HG02571 (cell line): ENCODE measurements around the gene IRF8.
"Not testable (repeated sequence)": the region's sequence is repeated elsewhere in the genome, so short reads cannot be mapped to it uniquely, and the experiment has no call there.

Source experiments
- ATAC-seq: cut with Tn5 transposase; IDR thresholded peaks from one replicate; pipeline ENCODE4 v1.9.1; 2021; ENCODE audit warnings: mild to moderate bottlenecking, moderate library complexity; ENCODE audit not compliant: unreplicated experiment

The IRF8 gene, protein sequence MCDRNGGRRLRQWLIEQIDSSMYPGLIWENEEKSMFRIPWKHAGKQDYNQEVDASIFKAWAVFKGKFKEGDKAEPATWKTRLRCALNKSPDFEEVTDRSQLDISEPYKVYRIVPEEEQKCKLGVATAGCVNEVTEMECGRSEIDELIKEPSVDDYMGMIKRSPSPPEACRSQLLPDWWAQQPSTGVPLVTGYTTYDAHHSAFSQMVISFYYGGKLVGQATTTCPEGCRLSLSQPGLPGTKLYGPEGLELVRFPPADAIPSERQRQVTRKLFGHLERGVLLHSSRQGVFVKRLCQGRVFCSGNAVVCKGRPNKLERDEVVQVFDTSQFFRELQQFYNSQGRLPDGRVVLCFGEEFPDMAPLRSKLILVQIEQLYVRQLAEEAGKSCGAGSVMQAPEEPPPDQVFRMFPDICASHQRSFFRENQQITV

DNA sequence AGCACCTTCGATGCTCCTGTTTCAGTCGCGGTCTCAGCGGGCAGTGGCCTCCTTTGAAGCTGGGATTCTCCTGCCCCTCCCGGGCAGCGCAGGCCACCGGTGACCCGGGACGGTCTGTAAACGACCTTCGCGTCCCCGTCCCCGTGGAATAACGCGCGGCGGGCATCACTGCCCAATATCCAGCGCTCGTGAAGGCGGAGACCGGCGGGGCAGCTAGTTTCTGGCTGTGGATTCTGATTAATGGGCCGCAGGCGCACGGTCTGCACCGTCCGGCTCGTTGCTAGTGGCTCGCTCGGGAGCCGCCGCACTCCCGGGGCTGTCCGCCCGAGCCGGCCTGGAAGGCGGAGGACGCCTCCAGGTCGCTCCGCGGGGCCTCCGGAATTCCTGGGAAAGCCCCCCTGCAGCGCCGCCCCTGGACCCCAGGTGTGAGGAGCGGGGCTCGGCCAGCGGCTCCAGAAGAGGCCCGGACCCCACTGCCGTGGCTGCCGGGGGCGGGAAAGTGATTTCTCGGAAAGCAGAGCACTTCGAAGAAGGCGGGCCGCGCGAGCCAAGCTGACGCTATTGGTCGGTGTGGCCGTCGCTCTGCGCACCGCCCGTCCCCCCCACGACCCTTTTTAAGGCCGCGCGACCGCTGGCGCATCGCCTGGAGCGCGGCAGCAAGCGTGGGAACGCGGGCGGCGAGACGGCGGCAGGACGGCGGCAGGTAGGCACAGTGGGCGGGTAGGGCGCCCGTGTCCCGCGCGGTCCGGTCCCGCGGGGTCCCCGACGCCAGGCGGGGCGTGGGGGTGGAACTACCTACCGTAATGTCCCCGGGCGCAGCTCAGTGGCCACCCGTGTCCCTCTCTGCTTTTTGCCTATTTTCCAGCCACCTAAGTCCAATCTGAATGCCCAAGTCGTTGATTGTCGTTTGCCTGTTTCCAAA lies at the start of gene IRF8:
Gene IRF8 (plus strand): TSS at position 642 of the 922 bp plus-strand sequence. CDS start 3,854 bp downstream, outside the sequence.
- peak; percentile 37 for ATAC-seq

DNA sequence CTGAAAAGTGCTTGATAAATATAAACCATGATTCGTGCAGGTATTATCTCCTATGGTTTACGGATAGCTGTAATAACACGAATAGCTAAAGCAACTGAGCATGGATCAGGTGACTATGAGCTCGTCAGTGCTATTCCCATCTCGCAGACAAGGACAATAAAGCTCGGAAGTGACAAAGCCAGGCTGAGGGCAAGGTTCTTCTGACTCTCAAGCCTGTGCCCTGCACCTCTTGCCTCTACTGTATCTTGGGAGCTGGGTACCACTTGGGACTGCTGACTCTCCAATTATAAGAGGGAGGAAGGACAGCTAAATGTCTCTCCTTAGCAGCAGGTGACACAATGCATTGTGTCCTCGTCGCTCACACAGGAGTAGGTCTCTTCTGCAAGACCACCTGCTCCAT lies 49.6 kb upstream of the IRF8 start:
- no peak for ATAC-seq

DNA sequence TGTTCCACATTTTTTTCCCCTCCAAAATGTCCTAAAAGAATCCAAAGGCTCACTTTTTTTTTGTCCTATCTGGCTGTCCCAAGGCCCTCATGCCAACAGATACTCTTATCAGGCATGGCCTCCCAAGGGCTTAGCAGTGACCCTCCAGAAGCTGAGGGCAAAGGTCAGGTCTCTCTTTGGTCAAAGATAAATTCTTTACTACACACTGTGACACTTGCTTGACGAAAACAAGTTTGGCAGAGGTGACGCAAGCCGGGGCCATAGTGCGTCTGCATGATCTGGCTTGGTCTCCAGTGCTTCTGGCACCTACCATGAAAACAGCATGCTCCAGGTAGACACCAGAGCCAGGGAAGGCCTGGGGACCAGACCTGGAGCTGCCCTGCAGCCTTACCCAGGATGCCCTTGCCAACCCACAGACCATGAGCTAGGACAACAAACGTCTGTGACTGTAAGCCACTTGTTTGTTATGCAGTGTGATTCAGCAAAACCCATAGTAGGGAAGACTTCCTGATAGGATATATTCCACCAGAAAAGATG lies 48.5 kb upstream of the IRF8 start:
- no peak for ATAC-seq

DNA sequence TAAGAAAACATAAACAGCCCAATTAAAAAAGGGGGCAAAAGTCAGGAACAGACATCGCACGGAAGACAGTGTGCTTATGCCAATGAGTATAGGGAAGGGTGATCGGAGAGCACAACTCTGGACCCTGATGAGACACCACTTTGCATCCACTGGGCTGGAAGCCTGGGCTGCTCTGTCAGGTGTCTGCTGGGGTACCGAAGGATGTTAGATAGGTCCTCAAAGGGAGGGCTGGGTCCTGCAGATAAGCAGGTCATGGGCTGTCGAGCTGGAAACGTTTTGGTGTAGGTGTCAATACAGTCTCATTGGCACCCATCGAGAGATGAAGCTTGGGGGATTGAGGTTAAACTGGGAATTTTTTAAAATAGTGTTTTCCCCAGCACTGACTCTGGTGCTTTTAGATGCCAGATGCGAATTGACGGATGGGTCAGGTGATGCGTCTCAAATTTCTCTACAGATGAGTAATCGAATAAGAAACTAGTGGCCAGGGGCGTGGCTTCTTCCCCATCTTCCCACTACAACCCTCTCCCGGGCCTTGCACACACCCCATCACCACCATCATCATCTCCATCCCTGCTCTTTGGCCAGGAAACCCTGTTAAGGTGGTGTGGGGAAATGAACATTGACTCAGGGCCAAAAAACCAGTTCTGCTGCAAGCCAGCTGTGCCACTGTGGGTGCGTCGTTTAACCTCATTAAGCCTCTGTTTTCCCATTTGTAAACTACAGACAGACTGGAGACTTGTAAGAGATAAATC lies 47.8 kb upstream of the IRF8 start:
- no peak for ATAC-seq

DNA sequence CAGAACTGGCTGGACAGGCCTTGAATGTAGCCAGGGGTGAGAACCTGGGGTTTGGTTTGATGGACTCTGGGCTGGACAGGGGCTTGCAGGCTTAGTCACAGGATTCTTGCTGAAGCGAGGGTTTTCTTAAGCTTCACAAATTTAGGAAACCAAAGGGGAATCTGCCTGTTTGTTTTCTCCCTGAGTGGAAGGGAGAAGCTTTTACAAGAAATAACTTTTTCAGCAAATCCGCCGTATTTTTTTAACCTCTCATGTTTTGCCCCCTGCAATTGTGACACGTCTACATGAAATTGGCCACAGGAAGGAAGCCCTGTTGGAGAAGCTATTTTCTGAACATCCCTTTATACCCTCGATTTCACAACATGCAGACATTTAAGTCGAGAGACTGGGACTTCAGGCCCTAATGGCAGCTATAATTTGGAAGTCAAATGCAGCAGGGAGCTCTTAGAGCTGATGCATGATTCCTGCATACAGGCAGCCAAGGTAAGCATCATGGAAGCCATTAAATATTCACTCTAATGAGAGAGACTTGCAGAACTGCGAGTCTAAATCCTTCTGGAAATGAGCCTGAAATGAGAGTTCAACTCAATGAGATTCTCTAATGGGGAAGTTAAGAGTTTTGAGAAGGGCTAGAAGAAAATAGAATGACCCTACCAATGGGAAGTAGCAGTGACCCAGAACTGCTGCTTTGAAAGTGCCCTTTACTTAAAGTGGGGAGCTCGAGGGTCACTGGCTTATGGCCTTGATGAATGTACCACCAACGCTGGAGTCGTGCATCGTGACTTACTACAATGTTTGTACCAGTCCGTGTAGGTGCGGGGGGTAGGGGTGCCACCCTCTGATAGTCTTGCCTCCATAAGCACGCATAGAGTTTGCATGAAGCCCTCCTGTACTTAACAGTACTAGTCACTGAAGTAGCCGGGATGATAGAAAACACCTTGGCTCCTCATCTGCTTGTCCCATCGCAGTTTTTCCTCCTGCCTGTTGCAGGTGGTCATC lies 45.1 kb upstream of the IRF8 start:
- no peak for ATAC-seq

DNA sequence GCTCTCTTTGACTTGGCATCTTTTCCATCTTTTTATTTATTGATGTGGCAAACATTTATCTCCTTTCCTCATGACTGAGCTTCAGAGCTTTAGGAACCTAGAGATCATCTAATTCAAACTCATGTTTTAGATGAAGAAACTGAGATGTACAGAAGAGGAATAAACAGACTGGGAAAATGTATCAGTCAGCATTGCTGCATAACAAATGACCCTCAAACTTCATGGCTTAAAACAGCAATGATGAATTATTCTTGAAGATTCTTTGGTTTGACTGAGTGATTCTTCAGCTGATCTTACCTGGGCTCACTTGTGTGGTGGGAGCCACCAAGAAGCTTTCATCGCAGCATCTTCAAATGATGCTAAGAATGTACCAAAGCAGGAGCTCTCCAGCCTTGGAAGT lies 44.0 kb upstream of the IRF8 start:
- no peak for ATAC-seq

DNA sequence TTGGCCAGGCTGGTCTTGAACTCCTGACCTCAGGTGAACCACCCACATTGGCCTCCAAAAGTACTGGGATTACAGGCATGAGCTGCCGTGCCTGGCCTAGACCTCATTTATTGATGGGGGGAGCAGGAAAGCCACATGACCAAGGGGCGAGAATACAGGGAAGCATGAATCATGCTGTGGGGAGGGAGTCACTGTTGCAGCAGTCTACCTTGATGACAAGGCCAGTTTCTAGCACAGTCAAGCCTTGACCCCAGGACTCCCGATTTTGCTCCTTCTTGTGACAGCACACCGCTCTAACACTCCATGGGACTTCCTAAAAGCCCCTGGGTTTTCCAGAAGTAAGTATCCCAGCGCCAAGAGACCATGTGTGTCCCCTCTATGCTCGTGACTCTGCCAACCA lies 42.9 kb upstream of the IRF8 start:
- ATAC-seq: no peak

DNA sequence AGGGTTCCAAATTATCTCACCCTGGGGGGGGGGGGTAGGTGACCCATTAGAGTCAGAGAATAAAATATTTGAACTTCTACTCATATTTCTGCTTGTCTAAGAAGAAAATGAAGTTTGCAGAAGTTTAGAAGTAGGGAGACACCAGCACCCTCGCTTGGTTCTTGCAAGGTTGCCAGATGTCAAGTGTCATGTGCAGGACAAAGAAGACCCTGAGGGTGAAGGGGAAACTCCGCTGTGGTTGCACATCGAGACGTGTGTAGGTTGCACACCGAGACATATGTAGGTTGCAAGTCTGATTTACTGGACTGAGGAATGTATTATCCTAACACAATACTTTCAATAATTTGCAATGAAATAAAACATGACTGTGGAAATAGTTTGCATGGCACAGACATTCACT lies 42.4 kb upstream of the IRF8 start:
- no peak for ATAC-seq

DNA sequence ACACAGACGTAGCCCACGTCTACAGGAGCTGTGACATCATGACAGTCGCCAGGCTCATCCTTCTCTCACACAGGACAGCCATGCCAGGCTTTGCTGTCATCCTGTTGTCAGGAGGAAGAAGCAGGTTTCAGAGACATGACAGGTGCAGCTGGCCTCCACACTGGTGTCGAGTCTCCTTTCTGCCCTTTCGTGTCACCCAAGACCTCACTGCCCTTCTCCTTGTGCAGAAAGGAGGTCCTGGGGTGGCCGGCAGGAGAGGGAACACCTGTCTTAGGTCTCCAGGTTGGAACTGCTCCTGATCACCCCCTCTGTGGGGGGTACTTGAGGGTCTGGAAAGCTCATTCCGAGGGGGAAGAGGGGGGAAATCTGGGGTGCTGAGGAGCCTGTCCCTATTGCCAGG lies 41.6 kb upstream of the IRF8 start:
- ATAC-seq: no peak

DNA sequence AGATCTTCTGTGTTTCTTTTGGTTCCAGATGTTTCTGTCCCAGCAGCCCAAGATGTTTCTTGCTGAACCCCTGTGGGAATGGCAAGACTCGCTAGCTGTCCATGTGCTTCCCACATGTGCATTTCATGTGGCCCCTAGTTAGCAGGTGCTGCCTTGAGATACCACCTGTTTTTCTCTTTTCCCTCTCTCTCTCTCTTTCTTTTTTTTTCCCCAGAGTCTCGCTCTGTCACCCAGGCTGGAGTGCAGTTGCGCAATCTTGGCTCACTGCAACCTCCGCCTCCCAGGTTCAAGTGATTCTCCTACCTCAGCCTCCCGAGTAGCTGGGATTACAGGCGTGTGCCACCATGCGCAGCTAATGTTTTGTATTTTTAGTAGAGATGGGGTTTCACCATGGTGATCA lies 40.4 kb upstream of the IRF8 start:
- not testable (repeated sequence) for ATAC-seq

DNA sequence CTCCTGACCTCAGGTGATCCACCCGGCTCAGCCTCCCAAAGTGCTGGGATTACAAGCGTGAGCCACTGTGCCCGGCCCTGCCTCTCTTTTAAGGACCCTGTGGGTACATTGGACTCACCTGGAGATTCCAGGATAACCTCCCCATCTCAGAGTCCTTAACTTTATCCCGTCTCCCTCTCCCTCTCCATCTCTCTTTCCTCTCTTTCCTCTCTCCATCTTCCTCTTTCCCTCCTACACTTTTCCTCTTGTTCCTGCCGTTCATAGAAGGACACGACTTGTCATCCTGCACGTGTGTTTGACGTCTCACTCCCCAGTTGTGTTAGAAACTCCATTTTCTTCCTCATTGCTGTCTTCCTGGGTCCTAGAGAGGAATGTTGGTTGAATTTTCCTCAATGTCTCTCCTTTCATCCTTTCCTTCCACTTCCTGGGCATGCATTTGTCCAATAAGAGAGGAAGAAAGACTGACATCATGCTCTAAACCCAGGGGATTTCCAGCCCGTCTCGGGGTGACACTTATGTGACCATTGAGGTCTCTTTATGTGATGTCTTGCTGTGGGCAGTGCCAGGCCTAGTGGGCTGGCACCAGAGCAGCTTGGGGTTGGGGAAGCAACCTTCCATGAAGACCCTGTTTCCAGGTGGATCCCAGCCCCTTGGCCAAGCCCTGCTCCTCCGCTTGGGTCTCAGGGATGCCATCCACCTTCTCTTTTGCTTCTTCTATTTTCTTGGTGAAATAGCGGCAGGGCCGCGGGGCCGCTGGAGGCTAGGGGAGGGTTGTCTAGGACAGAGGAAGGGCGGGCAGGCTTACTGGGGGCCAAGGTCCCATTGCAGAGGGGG lies 39.8 kb upstream of the IRF8 start:
- ATAC-seq: no peak

DNA sequence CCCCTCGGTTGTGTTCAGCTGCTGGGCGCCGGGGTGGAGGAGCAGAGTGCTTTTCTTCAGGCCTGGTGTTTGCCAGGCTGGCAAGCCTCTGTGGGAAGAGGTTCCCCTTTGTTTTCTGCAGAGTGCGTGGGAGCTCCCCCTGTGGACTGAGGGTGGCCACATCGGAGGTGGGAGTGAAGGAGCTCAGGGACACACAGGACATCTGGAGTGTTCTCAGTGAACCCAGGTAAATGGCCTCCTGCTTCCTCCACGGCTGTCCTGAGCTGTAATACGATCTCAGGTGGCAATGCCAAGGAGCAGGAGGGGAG lies 39.2 kb upstream of the IRF8 start:
- ATAC-seq: no peak

DNA sequence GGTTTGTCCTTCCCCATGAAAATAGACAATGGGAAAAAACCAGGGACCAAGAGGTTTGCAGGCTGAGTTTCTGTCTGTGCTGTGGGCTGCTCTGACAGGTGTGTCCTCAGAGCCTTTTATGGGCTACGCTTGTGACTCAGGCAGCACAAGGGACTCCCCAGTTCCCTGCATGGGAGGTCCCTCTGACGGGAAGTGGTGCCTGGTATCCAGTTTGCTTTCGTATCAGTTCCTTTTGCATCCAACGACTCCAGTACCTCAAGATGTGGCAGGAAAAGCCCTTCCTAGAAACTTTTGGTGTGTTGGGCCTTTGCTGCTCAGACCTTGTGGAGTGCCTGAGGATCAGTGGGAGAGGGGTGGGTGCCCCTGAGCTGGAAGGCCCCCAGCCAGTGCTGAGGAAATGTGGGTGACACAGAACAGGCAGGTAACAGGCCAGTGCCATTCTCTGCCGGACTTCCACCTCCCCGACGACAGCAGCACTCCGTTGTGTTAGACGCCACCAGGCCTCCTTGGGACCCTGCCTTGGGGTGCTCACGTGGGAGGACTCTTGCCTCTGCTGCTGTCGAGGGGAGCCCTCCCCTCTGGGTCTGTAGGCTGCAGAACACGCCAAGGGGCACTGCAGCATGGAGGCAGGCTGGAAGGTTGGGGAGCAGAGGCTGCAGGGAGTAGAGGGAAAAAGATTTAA lies 38.4 kb upstream of the IRF8 start:
- no peak for ATAC-seq

DNA sequence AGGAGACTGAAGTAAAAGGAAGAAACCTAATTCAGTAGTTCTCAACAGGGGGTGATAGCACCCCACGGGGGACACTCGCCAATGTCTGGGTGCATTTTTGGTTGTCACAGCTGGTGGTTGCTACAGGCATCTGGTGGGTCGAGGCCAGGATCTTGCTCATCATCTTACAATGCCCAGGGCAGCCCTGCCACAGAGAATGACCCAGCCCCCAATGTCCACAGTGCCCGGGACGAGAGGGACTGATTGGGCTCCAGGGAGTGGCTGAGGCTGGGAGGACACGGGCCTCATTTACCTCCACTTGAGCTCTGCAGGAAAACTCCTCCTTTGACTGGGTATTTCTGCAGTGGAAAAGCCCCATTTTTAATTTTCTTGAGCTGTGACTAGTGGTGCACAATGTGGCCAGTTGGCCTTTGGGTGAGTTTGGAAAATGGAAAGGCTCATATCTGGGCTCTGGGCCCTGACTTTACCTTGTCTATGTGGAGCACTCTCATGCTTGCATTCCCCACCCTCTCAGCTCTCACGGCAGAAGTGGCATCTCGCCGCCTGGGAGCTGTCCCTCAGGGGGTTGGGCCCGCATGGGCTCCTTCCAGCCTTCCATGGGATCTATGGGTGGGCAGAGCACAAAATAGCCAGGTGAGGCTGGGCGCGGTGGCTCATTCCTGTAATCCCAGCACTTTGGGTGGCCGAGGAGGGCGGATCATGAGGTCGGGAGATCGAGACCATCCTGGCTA lies 37.7 kb upstream of the IRF8 start:
- no peak for ATAC-seq

DNA sequence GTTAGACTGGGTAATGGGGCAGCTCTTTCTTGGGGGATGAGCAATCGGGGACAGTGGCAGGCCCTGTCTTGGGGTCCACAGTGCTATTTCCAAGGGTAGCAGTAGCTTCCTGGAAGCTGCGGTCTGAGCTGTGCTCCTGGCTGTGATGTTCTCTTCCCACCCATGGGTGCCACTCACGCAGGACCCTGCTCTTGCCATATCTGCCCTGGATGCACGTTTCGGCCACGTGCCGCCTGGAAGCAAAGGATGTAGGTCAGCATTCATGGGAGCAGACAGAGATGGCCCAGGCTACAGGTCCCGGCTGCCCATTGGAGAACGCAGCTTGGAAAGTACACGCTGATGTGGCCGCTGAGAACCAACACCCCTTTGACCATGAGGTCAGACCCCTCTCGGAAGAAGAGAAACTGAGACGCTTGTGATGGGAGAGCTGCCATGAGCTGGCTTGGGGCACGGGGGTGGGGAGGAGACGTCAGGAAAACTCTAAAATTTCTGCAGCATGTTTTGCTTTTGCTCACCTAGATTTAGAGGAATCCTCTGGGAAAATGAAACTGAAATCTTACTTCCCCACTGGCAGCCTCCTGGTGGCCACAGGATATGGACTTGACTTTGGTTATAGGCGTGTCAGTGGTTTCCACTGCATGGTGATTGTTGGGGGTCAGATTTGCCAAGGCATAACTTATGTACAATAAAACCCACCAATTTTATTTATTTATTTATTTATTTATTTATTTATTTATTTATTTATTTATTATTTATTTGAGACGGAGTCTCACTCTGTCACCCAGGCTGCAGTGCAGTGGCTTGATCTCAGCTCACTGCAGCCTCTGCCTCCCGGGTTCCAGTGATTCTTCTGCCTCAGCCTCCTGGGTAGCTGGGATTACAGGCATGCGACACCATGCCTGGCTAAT lies 36.2 kb upstream of the IRF8 start:
- ATAC-seq: no peak

DNA sequence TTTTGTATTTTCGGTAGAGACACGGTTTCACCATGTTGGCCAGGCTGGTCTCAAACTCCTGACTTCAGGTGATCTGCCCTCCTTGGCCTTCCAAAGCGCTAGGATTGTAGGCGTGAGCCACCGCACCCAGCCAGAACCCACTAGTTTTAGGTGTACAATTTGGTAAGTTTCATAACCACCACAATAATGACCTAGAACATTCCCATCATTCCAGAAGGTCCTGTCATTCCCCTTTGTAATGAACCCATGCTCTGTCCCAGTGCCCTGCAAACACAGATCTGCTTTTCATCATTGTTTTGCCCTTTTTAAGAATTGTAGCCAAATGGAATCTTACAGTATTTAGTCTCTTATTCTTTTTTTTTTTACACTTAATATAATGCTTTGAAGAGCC lies 35.6 kb upstream of the IRF8 start:
- no peak for ATAC-seq

DNA sequence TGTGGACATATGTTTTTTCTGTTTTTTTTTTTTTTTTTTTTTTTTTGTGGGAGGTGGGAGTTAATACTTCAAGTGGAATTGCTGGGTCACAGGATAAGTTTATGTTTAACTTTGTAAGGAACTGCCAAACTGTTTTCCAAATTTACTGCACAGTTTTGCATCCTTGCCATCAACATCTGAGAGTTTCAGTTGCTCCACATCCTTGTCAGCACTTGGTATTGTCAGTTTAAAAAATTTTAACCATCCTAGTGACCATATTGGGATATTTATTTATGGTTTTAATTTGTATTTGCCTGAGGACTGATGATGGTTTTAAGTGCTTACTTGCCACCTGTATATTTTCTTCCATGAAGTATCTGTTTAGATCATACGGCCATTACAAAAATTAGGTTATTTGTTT lies 34.0 kb upstream of the IRF8 start:
- no peak for ATAC-seq
